ENCODE data around the gene CX3CL1.
"Not testable (repeated sequence)": the region's sequence is repeated elsewhere in the genome, so short reads cannot be mapped to it uniquely, and the experiment has no call there.

Gene CX3CL1

DNA sequence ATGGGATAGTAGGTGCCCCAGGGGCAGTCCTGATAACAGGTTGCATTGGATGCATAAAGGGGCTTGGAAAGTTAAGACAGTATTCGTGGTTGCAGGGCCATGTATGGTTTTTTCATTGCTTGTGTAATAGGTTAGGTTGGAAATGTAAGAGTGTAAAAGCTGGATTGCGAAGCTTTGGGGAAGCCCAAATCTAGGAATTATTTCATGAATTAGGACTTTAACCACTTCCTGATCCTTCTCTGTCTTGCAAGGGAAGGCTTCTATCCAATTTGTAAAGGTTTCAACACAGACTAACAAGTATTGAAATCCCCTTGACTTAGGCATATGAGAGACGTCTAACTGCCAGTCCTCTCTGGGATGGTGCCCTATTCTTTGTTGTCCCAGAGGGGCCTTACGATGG, 24.5 kb downstream of the CX3CL1 start:
- H3K9me3 ChIP-seq (replicated peaks; ENCODE audit: low read length), result no peaks in the 10 kb centered on the region
- no peaks in the 10 kb centered on the region for H3K36me3 ChIP-seq (ENCODE audit: insufficient read depth, low read length)
- peaks cover 37% of the 10 kb centered on the region for H3K27me3 ChIP-seq (ENCODE audit: control insufficient read depth, insufficient read depth, low read length)
- H3K4me2 ChIP-seq (ENCODE audit: low read length), result no peak overlapping the region
- no peak overlapping the region for H3K4me3 ChIP-seq (ENCODE audit: low read length)
- H3K4me1 ChIP-seq (ENCODE audit: control insufficient read depth, insufficient read depth, low read length), result no peaks in the 10 kb centered on the region
- H3K9ac ChIP-seq (ENCODE audit: low read depth, low read length), result no peak overlapping the region

GRCh38 chr16:57397493-57397892, 25.2 kb downstream of the CX3CL1 start:
- H3K36me3 ChIP-seq (ENCODE audit: insufficient read depth, low read length); H3K4me2 ChIP-seq (ENCODE audit: low read length); H3K9me3 ChIP-seq (replicated peaks; ENCODE audit: low read length); H3K9ac ChIP-seq (ENCODE audit: low read depth, low read length); H3K4me1 ChIP-seq (ENCODE audit: control insufficient read depth, insufficient read depth, low read length); H3K4me3 ChIP-seq (ENCODE audit: low read length): not testable (repeated sequence)
- H3K27me3 ChIP-seq (ENCODE audit: control insufficient read depth, insufficient read depth, low read length), result peaks cover 41% of the 10 kb centered on the region

DNA sequence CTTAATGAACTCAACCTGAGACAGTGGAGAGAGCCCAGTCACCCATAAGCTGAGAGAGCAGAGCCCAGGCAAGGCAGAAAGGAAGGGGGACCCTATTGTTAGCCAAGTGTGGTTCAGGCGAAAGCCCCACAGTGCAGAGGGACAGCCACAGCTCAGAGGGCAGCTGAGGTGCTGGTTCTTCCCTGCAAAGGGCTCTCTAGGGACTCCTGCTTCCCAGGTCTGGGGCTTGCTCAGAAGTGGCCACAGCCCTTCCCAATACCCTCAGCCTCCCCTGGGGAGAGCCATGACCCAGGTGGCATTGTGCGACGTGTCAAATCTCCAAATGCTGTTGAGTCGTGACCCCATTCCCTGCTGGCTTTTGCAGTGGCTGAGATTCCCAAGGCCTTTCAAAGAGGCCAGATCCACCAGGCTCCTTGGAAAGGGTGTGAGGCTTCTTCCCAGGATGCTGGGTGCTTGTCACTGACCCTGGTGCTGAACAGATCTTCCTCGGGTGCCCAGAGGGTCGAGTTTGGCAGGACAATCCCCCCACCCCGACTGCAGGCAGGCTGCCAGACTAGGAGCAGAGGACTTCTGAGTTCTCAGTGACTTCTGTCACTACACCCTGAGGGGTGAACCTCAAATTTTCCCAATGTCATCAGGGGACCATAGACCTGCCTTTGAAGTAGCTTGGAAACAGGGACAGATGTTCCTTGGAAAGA, 29.8 kb downstream of the CX3CL1 start:
- Histone ChIP-seq H3K4me1 (ENCODE audit: control insufficient read depth, insufficient read depth, low read length) (no peaks in the 10 kb centered on the region), H3K4me2 (ENCODE audit: low read length) (no peak overlapping the region), H3K36me3 (ENCODE audit: insufficient read depth, low read length) (no peaks in the 10 kb centered on the region), H3K4me3 (ENCODE audit: low read length) (no peak overlapping the region), H3K9me3 (replicated peaks; ENCODE audit: low read length) (no peaks in the 10 kb centered on the region), H3K9ac (ENCODE audit: low read depth, low read length) (no peak overlapping the region), H3K27me3 (ENCODE audit: control insufficient read depth, insufficient read depth, low read length) (peaks cover 44% of the 10 kb centered on the region)

- no peak within 1 kb of the TSS for H3K4me3 ChIP-seq (ENCODE audit: low read length)
- no peaks in the 10 kb centered on the region for H3K36me3 ChIP-seq (ENCODE audit: insufficient read depth, low read length)
- H3K9ac ChIP-seq (ENCODE audit: low read depth, low read length), result no peak within 1 kb of the TSS
- no peaks in the 10 kb centered on the region for H3K4me1 ChIP-seq (ENCODE audit: control insufficient read depth, insufficient read depth, low read length)
- H3K4me2 ChIP-seq (ENCODE audit: low read length), result no peak within 1 kb of the TSS
- peaks cover 42% of the 10 kb centered on the region for H3K27me3 ChIP-seq (ENCODE audit: control insufficient read depth, insufficient read depth, low read length)
- no peaks in the 10 kb centered on the region for H3K9me3 ChIP-seq (replicated peaks; ENCODE audit: low read length)
Measured at GRCh38 chr16:57403965-57404817, 31.9 kb downstream of the CX3CL1 start, which contains the start of gene CCL17. Gene CCL17, plus strand, starts transcription at chr16:57404767. Its CDS starts 9,166 bp downstream, at chr16:57413933.

GRCh38 chr16:57405097-57405496, 32.8 kb downstream of the CX3CL1 start:
- Histone ChIP-seq H3K9ac (ENCODE audit: low read depth, low read length) (no peak overlapping the region), H3K27me3 (ENCODE audit: control insufficient read depth, insufficient read depth, low read length) (peaks cover 51% of the 10 kb centered on the region), H3K4me2 (ENCODE audit: low read length) (no peak overlapping the region), H3K4me1 (ENCODE audit: control insufficient read depth, insufficient read depth, low read length) (no peaks in the 10 kb centered on the region), H3K9me3 (replicated peaks; ENCODE audit: low read length) (no peaks in the 10 kb centered on the region), H3K36me3 (ENCODE audit: insufficient read depth, low read length) (no peaks in the 10 kb centered on the region), H3K4me3 (ENCODE audit: low read length) (no peak overlapping the region)

GRCh38 chr16:57406881-57407280, 34.6 kb downstream of the CX3CL1 start:
- Histone ChIP-seq H3K4me1 (ENCODE audit: control insufficient read depth, insufficient read depth, low read length) (no peaks in the 10 kb centered on the region), H3K9ac (ENCODE audit: low read depth, low read length) (no peak overlapping the region), H3K4me3 (ENCODE audit: low read length) (no peak overlapping the region), H3K27me3 (ENCODE audit: control insufficient read depth, insufficient read depth, low read length) (peaks cover 60% of the 10 kb centered on the region), H3K36me3 (ENCODE audit: insufficient read depth, low read length) (no peaks in the 10 kb centered on the region), H3K4me2 (ENCODE audit: low read length) (no peak overlapping the region), H3K9me3 (replicated peaks; ENCODE audit: low read length) (no peaks in the 10 kb centered on the region)

DNA sequence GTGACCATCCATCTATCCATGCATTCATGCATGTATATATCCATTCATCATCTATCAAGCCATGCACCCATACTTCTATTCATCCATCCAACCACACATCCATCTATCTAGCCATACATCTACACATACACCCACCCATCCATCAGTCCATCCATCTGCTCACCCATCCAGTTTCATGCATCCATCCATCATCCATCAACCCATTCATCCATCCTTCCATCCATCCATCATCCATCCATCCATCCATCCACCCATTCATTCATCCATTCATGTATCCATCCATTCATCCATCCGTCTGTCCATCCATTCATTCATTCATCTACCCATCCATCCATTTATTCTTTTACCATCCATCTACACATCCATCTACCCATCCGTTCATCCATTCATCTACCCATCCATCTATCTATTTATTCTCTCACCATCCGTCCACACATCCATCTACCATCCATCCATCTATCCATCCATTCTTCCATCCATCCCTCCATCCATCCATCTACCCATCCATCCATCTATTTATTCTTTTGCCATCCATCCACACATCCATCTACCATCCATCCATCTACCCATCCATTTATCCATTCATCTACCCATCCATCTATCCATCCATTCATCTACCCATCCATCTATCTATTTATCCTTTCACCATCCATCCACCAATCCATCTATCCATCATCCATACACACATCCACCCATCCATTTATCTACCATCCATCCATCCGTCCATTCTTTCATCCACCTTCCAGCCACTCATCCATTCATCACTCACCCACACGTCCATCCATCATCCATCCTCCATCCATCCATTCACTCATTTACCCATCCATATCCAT, 35.4 kb downstream of the CX3CL1 start:
- Histone ChIP-seq H3K4me2 (ENCODE audit: low read length) (no peak overlapping the region), H3K27me3 (ENCODE audit: control insufficient read depth, insufficient read depth, low read length) (peaks cover 54% of the 10 kb centered on the region), H3K4me1 (ENCODE audit: control insufficient read depth, insufficient read depth, low read length) (no peaks in the 10 kb centered on the region), H3K4me3 (ENCODE audit: low read length) (no peak overlapping the region), H3K9ac (ENCODE audit: low read depth, low read length) (no peak overlapping the region), H3K9me3 (replicated peaks; ENCODE audit: low read length) (no peaks in the 10 kb centered on the region), H3K36me3 (ENCODE audit: insufficient read depth, low read length) (no peaks in the 10 kb centered on the region)

DNA sequence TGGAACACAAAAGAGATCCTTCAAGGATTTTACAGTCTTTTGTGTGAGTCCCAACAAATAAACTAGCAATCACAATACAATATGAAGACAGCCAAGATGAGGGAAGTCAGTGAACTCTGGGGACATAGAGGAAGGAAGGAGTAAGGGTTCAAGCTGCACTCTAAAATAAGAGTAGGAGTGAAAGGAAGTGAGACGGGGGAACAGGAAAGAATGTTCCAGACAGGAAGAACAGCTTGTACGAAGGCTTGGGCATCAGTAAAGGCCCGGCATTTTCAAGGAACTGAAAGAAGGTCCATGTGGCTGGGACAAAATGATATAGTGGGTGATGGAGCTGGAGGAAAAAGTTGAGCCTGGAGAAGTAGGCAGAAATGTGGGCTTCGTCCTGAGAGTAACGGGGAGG, 36.8 kb downstream of the CX3CL1 start:
- H3K27me3 ChIP-seq (ENCODE audit: control insufficient read depth, insufficient read depth, low read length), result peaks cover 57% of the 10 kb centered on the region
- H3K9ac ChIP-seq (ENCODE audit: low read depth, low read length), result no peak overlapping the region
- H3K4me3 ChIP-seq (ENCODE audit: low read length), result no peak overlapping the region
- H3K36me3 ChIP-seq (ENCODE audit: insufficient read depth, low read length), result no peaks in the 10 kb centered on the region
- H3K9me3 ChIP-seq (replicated peaks; ENCODE audit: low read length), result no peaks in the 10 kb centered on the region
- no peaks in the 10 kb centered on the region for H3K4me1 ChIP-seq (ENCODE audit: control insufficient read depth, insufficient read depth, low read length)
- H3K4me2 ChIP-seq (ENCODE audit: low read length), result no peak overlapping the region

DNA sequence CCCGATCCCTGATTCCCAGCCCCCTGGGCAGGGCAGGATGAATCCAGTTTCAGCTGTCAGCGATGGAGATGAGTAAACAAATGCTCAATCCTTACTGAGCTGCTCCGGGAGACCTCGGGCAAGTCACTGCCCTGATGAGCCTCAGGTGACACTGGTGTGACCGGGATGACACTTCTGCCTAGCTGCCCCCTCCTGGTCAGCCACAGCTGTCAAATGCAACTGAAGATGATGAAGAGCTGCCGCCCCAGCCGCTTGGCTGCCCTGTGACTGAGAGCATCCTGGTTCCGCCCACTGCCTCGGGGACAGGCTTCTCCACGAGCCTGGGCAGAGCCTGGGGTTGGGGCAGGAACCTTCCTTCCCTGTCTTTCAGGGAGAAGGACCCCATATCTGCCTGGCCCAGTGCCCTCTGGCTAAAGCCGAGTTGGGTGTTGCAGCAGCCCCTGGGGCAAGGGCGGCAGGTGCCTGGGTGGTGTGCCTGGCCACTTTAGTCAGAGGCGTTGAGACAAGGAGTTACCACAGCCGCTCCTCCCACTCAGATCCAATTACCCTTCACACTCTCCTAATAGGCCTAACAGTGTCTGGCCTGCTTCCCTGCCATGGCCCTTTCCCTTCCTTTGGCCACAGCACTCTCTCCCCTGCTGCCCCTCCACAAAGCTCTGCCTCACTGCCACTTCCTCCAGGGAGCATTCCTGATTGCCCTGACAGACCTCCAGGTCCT, 37.7 kb downstream of the CX3CL1 start:
- Histone ChIP-seq H3K36me3 (ENCODE audit: insufficient read depth, low read length) (no peaks in the 10 kb centered on the region), H3K9ac (ENCODE audit: low read depth, low read length) (no peak overlapping the region), H3K4me3 (ENCODE audit: low read length) (no peak overlapping the region), H3K27me3 (ENCODE audit: control insufficient read depth, insufficient read depth, low read length) (peaks cover 49% of the 10 kb centered on the region), H3K9me3 (replicated peaks; ENCODE audit: low read length) (no peaks in the 10 kb centered on the region), H3K4me1 (ENCODE audit: control insufficient read depth, insufficient read depth, low read length) (no peaks in the 10 kb centered on the region), H3K4me2 (ENCODE audit: low read length) (no peak overlapping the region)

GRCh38 chr16:57411362-57411976, 39.2 kb downstream of the CX3CL1 start:
- H3K4me3 ChIP-seq (ENCODE audit: low read length), result no peak overlapping the region
- no peaks in the 10 kb centered on the region for H3K36me3 ChIP-seq (ENCODE audit: insufficient read depth, low read length)
- H3K27me3 ChIP-seq (ENCODE audit: control insufficient read depth, insufficient read depth, low read length), result peaks cover 44% of the 10 kb centered on the region
- H3K9me3 ChIP-seq (replicated peaks; ENCODE audit: low read length), result no peaks in the 10 kb centered on the region
- no peak overlapping the region for H3K4me2 ChIP-seq (ENCODE audit: low read length)
- no peak overlapping the region for H3K9ac ChIP-seq (ENCODE audit: low read depth, low read length)
- H3K4me1 ChIP-seq (ENCODE audit: control insufficient read depth, insufficient read depth, low read length), result no peaks in the 10 kb centered on the region

All from skeletal muscle satellite cell (primary cell).